ENCODE data around the gene WARS2.

- TF ChIP-seq, protein P1, sequence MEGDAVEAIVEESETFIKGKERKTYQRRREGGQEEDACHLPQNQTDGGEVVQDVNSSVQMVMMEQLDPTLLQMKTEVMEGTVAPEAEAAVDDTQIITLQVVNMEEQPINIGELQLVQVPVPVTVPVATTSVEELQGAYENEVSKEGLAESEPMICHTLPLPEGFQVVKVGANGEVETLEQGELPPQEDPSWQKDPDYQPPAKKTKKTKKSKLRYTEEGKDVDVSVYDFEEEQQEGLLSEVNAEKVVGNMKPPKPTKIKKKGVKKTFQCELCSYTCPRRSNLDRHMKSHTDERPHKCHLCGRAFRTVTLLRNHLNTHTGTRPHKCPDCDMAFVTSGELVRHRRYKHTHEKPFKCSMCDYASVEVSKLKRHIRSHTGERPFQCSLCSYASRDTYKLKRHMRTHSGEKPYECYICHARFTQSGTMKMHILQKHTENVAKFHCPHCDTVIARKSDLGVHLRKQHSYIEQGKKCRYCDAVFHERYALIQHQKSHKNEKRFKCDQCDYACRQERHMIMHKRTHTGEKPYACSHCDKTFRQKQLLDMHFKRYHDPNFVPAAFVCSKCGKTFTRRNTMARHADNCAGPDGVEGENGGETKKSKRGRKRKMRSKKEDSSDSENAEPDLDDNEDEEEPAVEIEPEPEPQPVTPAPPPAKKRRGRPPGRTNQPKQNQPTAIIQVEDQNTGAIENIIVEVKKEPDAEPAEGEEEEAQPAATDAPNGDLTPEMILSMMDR (conservative IDR thresholded peaks at IDR 0.05): no peak
- TF ChIP-seq EZH2 (IDR thresholded peaks at IDR 0.05; ENCODE audit: low read depth): no peak
Measured at GRCh38 chr1:118985640-118986554, 154.6 kb downstream of the WARS2 start.

Data from PC-9 (cell line).